ENCODE results near the gene CUL4A. TPM values are rescaled to one million over a fixed set of nuclear protein-coding genes. Genes with fewer than 3 reads are reported as not detected.
"Not testable (repeated sequence)": the region's sequence is repeated elsewhere in the genome, so short reads cannot be mapped to it uniquely, and the experiment has no call there.

The CUL4A gene
- 10 to 100 TPM; 28.3 to 33.4 (median 29.7) TPM for total RNA-seq
- 10 to 100 TPM; 18.1 to 29.0 TPM for polyA plus RNA-seq

GRCh38 chr13:113209336-113209758 is at the start of gene CUL4A:
Gene CUL4A, plus strand, starts transcription at chr13:113209613. Its CDS starts 15 bp downstream, at chr13:113209628.
- 0 to 1% methylated on average over 6 to 66 of the region's 66 CpGs for WGBS, 2 donors
- TF ChIP-seq CTCF (IDR thresholded peaks at IDR 0.05), result no peak
- Histone ChIP-seq H3K27me3 (no peaks in the 10 kb centered on the region), H3K27ac (peak within 1 kb of the TSS; percentile 93 to 100 (median 98)), H3K4me3 (peak within 1 kb of the TSS; percentile 79 to 98 (median 94)), H3K36me3 (peaks cover 0 to 5% (median 0%) of the 10 kb centered on the region in 3 donors), H3K9me3 (no peaks in the 10 kb centered on the region), H3K4me1 (peaks cover 15 to 32% (median 20%) of the 10 kb centered on the region in 3 donors)
- no peak for FAIRE-seq
- ATAC-seq, result peak; percentile 72 to 78 (median 74)
- intact Hi-C loops (cut with DNase I), result no loop called here
- DNase-seq, result peak; percentile 74 to 93 (median 78)

GRCh38 chr13:113159701-113160100 is 49.7 kb upstream of the CUL4A start:
- 86 to 89% methylated on average over 20 of the region's 20 CpGs for WGBS, 2 donors
- no peak for ATAC-seq

GRCh38 chr13:113160983-113161382 is 48.4 kb upstream of the CUL4A start:
- no peaks in the 10 kb centered on the region for H3K27me3 ChIP-seq
- no peaks in the 10 kb centered on the region for H3K9me3 ChIP-seq
- DNase-seq (no peak), ATAC-seq (no peak), FAIRE-seq (no peak)
- H3K27ac ChIP-seq, result no peak overlapping the region
- intact Hi-C loops (cut with DNase I), result no loop called here
- no peak for TF ChIP-seq CTCF (IDR thresholded peaks at IDR 0.05)
- H3K4me1 ChIP-seq, result no peaks in the 10 kb centered on the region
- no peaks in the 10 kb centered on the region for H3K36me3 ChIP-seq
- WGBS, 2 donors, result 67 to 72% methylated on average over 12 of the region's 12 CpGs
- H3K4me3 ChIP-seq, result no peak overlapping the region

More at GRCh38 chr13:113159701-113160100, 49.7 kb upstream of the CUL4A start:
- intact Hi-C loops (cut with DNase I), result no loop called here
- Histone ChIP-seq H3K36me3 (no peaks in the 10 kb centered on the region), H3K4me3 (no peak overlapping the region), H3K27ac (no peak overlapping the region), H3K9me3 (no peaks in the 10 kb centered on the region), H3K27me3 (no peaks in the 10 kb centered on the region), H3K4me1 (no peaks in the 10 kb centered on the region)
- no peak for DNase-seq
- no peak for FAIRE-seq
- no peak for TF ChIP-seq CTCF (IDR thresholded peaks at IDR 0.05)

GRCh38 chr13:113161433-113161832 is 48.0 kb upstream of the CUL4A start:
- no peak for FAIRE-seq
- no peak overlapping the region for H3K4me3 ChIP-seq
- DNase-seq, result no peak

GRCh38 chr13:113161975-113162374 is 47.4 kb upstream of the CUL4A start:
- WGBS, 2 donors, result 15% methylated on average over 7 to 11 of the region's 13 CpGs
- H3K36me3 ChIP-seq; ATAC-seq; intact Hi-C loops (cut with DNase I); H3K4me1 ChIP-seq; DNase-seq; FAIRE-seq; H3K4me3 ChIP-seq; H3K27me3 ChIP-seq; H3K9me3 ChIP-seq; H3K27ac ChIP-seq: not testable (repeated sequence)

More at GRCh38 chr13:113161433-113161832, 48.0 kb upstream of the CUL4A start:
- no peak for ATAC-seq
- TF ChIP-seq CTCF (IDR thresholded peaks at IDR 0.05), result no peak
- Histone ChIP-seq H3K27ac (no peak overlapping the region), H3K4me1 (no peaks in the 10 kb centered on the region), H3K9me3 (no peaks in the 10 kb centered on the region), H3K27me3 (no peaks in the 10 kb centered on the region), H3K36me3 (no peaks in the 10 kb centered on the region)
- intact Hi-C loops (cut with DNase I), result no loop called here
- 34 to 43% methylated on average over 10 to 16 of the region's 16 CpGs for WGBS, 2 donors

Data from pancreas (tissue), 10 donors.